ENCODE data around the gene WDR76.

GRCh38 chr15:43912208-43912607 is 85.4 kb downstream of the WDR76 start:
- TF ChIP-seq, protein P1, sequence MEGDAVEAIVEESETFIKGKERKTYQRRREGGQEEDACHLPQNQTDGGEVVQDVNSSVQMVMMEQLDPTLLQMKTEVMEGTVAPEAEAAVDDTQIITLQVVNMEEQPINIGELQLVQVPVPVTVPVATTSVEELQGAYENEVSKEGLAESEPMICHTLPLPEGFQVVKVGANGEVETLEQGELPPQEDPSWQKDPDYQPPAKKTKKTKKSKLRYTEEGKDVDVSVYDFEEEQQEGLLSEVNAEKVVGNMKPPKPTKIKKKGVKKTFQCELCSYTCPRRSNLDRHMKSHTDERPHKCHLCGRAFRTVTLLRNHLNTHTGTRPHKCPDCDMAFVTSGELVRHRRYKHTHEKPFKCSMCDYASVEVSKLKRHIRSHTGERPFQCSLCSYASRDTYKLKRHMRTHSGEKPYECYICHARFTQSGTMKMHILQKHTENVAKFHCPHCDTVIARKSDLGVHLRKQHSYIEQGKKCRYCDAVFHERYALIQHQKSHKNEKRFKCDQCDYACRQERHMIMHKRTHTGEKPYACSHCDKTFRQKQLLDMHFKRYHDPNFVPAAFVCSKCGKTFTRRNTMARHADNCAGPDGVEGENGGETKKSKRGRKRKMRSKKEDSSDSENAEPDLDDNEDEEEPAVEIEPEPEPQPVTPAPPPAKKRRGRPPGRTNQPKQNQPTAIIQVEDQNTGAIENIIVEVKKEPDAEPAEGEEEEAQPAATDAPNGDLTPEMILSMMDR (IDR thresholded peaks at IDR 0.05 in 8 of 11, conservative IDR thresholded peaks at IDR 0.05 in 3 of 11): no peak
- TF ChIP-seq POLR2AphosphoS5 (IDR thresholded peaks at IDR 0.05): no peak

Measured in spleen (tissue), 7 donors.